Choroid plexus epithelial cell (primary cell): ENCODE data around the gene TMEM130.

ENCODE experiments used
- DNase-seq: peaks from one replicate; pipeline ENCODE4 v3.0.0-alpha.2; 2010; ENCODE audit warnings: low read depth
- H3K4me3 ChIP-seq: 2 replicates; pipeline ENCODE4 v1.5.1; 2011; ENCODE audit warnings: low read depth, mild to moderate bottlenecking, control low read depth, low read length, moderate library complexity
- TF ChIP-seq, protein P1 (sequence below): conservative IDR thresholded peaks from 2 replicates; pipeline ENCODE4 v1.5.1; 2011; ENCODE audit warnings: low read depth, mild to moderate bottlenecking, control low read depth, inconsistent platforms, low read length, moderate library complexity

The TMEM130 gene

DNA sequence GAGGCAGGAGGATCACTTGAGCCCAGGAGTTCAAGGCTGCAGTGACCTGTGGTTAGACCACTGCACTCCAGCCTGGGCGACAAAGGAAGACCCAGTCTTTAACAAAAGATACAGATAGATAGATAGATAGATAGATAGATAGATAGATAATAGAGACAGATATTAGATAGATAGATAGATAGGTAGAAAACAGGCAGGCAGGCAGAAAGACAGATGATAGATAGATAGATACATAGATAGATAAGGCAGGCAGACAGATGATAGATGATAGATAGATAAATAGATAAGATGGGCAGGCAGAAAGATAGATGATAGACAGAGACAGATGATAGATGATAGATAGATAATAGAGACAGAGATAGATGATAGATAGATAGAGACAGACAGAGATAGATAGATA, 54.5 kb downstream of the TMEM130 start:
- no peak overlapping the region for H3K4me3 ChIP-seq
- TF ChIP-seq, protein P1, sequence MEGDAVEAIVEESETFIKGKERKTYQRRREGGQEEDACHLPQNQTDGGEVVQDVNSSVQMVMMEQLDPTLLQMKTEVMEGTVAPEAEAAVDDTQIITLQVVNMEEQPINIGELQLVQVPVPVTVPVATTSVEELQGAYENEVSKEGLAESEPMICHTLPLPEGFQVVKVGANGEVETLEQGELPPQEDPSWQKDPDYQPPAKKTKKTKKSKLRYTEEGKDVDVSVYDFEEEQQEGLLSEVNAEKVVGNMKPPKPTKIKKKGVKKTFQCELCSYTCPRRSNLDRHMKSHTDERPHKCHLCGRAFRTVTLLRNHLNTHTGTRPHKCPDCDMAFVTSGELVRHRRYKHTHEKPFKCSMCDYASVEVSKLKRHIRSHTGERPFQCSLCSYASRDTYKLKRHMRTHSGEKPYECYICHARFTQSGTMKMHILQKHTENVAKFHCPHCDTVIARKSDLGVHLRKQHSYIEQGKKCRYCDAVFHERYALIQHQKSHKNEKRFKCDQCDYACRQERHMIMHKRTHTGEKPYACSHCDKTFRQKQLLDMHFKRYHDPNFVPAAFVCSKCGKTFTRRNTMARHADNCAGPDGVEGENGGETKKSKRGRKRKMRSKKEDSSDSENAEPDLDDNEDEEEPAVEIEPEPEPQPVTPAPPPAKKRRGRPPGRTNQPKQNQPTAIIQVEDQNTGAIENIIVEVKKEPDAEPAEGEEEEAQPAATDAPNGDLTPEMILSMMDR = no peak
- no peak for DNase-seq

DNA sequence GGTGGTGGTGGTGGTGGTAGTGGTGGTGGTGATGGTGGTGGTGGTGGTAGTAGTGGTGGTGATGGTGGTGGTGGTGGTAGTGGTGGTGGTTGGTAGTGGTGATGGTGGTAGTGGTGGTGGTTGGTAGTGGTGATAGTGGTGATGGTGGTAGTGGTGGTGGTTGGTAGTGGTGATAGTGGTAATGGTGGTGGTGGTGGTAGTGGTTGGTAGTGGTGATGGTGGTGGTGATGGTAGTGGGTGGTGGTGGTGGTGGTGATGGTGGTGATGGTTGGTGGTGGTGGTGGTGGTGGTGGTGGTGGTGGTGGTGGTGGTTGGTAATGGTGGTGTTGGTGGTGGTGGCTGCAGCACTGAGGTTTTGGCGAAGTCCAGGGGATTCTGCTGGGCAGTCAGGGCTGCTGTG, 58.5 kb downstream of the TMEM130 start:
- TF ChIP-seq, protein P1 = no peak
- DNase-seq = no peak
- H3K4me3 ChIP-seq = no peak overlapping the region

DNA sequence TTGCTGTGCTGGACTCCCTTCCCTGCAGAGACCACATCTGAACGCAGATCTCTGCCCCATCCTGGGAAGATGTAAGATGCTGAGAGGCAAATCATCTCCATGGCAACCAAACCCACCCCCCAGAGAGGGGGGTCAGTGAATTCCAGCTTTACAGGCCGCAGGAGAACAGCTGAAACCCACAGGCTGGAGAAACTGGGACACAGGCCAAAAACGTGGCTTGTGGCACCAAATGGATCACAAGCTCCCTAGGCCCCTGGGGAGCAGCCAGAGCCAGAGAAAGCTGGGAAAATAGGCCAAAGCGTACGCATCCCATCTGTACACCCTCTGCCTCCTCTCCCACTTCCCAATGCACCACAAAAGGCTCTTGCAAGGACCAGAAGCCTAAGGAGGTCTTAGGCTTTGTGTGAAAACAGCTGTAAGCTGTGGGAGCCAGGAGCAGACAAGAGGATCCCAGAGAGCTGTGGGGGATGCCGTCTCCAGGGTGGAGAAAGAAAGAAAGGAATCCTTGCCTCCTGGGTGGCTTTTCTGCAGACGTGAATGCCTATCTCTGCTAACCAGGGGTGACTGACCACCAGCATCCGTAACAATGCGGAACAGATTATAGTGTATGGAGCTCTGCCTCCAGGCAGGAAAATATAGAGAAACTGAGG, 59.5 kb downstream of the TMEM130 start:
- no peak for DNase-seq
- no peak overlapping the region for H3K4me3 ChIP-seq
- TF ChIP-seq, protein P1 = no peak

DNA sequence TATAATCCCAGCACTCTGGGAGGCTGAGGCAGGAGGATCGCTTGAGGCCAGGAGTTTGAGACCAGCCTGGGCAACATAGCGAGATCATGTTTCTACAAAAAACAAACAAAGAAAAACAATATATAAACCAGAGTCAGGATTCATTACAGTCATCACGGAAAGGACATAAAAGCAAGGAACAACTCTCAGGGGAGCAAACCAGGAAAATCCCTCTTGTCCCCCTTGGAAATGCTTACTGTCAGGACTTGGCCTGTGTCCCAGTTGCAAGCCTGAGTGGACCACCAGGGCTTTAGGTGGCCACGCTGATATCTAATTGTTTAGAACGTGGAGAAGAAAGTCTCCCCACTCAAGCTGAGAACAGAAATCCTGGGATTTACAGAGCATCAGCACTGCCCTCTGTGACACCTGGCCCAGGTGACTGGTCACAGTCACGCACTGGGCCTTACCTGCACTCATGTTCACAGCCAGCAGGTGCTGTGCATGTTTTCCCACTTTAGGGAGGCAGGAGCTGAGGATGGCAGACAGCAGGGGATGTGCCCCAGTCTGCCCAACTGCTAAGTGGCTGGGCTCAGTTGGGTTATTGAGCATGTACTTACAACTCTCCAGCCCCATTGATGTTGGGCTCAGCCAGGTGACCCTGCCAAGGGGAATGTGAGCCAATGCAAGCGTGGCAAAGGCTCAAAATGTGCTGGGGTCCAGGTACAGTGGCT, 60.9 kb downstream of the TMEM130 start:
- H3K4me3 ChIP-seq = no peak overlapping the region
- DNase-seq = no peak
- TF ChIP-seq, protein P1 = no peak

DNA sequence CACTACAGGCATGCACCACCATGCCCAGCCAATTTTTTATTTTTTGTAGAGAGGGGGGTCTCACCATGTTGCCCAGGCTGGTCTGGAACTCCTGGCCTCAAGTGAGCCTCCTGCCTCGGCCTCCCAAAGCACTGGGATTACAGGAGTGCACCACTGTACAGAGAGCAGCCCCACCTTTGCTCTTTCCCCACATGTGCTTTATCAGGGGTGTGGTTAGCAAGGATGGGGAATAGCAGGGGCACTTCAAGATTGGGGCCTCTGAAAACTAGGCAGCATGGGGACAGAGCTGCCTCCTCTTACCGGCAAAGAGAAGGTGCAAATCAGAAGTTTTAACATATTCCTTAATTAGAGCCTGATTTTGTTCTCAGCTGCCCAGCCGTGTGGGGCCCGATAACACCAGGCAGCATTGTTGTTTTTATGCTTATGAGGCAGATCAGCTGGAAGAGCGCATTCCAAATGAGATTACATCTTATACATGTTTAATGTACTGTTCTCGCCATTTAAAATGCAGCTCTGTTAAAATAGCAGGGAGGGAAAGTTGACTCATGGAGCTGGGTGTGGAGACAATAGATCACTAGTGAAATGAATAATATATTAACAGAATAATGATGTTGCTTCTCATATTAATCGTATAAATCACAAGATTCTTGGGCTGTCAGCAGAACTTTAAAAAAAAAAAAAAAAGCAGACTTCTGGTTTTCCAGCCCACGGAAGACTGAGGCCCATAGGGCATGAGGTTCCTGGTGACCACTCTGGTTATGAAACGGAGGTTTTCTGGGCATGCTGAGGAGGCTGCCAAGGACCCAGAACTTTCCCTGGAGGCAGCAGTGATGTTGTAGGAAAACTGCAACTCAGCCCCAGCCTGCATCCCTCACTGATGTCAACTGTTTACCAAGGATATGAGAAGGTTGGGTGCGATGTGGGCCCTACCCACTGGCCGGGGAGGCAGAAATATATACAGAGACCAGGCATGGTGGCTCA, 62.5 kb downstream of the TMEM130 start:
- no peak for DNase-seq
- H3K4me3 ChIP-seq = no peak overlapping the region
- TF ChIP-seq, protein P1 = no peak

DNA sequence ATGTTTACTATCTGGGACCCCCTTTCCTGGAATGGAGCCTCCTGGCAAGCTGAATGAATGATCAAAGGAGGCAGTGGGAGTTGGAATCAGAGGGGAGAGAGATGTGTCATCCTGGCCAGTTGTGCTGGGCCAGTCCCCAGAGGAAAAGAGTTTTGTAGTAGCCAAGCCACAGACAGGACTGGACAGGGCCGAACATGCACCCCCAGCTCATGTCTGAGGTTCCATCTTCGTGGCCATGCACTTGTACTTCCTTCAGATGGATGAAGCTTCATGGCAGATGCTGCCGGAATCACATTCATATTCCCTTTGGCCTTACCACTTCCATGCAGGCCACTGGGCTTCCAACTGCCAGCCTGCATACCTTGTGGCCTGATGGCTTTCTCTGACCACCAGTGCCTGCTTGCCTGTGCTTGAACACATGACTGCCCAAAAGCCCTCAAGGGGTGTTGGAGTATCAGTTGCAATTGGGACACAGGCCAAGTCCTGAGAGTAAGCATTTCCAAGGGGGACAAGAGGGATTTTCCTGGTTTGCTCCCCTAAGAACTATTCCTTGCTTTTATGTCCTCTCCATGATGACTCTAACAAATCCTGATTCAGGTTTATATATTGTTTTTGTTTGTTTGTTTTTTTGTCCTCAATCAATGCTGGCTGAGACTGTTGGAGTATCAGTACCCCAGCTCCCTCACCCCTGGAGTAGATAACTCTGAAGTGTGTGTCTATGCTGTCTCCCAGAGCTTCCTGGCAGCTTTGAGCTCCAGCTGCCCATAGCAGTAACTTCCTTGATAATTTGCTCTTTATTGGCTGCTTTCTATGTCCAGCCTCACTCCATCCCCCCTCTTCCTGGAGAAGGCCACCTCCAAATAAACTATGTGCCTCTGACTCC, 63.6 kb downstream of the TMEM130 start:
- DNase-seq = no peak
- TF ChIP-seq, protein P1 = no peak
- H3K4me3 ChIP-seq = no peak overlapping the region
